Measurements from ENCODE around the gene CNPPD1.

- TF ChIP-seq POLR2A (IDR thresholded peaks at IDR 0.05; ENCODE audit: low read length) (no peak), GATA1 (IDR thresholded peaks at IDR 0.05; ENCODE audit: low read depth, low read length) (no peak)
These were observed 22.2 kb upstream of the CNPPD1 start for GRCh38 chr2:219198974-219199373.
